HG03159 (cell line): ENCODE data around the gene NUMBL.

Source experiments
- ATAC-seq: cut with Tn5 transposase; IDR thresholded peaks from one replicate; pipeline ENCODE4 v1.9.1; 2021; ENCODE audit warnings: mild to moderate bottlenecking, moderate library complexity; ENCODE audit not compliant: unreplicated experiment

NUMBL gene

DNA sequence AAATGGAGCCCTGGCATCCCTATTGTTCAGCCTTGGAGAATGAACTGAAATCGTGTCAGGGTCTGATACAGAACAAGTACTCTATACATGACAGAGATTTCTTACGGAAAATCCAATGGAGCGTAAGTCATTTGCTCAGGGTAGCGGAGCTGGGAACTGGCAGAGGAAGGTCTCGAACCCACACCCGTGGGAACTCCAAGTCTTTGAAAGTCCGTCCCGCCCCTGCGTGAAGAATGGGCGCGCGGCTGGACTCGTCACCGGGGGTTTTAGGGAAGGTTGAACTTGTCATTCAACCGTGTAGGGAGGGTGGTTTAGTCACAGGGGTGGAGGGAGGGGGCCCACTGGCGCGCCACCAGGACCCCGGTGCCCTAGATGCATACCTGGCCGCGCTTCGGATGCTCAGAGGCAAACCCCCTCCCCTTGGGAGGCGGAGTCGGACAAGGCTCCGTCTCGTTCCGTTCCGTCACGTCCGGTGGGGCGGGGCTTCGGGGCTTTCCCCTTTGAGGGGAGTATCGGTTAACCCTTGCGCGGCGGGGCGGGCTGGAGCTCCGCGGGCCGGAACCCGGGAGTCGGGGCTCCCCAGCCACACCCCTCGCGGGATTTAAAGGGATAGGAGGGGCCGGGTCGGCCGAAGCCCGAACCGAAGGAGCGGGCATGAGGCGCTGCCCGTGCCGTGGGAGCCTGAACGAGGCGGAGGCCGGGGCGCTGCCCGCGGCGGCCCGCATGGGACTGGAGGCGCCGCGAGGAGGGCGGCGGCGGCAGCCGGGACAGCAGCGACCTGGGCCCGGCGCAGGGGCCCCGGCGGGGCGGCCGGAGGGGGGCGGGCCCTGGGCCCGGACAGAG is 26.3 kb upstream of the NUMBL start, which contains the start of the genes COQ8B and ITPKC:
Gene COQ8B, minus strand, starts transcription at position 405 of the 843 bp plus-strand sequence. CDS start 2,254 bp downstream, outside the sequence.
Gene ITPKC, plus strand, starts transcription at position 631 of the 843 bp plus-strand sequence. Its CDS starts 24 bp downstream, at position 655.
- peak; percentile 70 for ATAC-seq

DNA sequence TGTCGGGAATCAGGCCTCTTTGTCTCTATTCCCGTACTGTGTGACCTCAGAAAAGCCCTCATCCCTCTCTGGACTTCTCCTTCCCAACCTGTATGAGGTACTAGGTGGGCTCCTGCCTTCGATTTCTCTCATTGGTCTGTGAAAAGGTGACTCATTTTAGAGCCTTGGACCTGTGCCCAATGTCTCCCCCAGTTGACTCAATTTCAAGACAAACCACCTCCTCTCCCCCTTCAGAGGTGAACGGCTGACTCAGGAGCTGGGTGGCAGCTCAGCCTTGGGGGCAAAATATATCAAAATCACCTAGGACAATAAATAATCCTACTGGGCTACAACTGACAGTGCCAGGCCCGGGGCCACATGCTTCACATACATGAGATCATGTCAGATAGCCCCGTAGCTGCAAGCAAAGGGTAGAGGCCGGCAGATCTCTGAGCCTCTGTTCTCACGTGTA is 25.6 kb upstream of the NUMBL start:
- ATAC-seq, result no peak

DNA sequence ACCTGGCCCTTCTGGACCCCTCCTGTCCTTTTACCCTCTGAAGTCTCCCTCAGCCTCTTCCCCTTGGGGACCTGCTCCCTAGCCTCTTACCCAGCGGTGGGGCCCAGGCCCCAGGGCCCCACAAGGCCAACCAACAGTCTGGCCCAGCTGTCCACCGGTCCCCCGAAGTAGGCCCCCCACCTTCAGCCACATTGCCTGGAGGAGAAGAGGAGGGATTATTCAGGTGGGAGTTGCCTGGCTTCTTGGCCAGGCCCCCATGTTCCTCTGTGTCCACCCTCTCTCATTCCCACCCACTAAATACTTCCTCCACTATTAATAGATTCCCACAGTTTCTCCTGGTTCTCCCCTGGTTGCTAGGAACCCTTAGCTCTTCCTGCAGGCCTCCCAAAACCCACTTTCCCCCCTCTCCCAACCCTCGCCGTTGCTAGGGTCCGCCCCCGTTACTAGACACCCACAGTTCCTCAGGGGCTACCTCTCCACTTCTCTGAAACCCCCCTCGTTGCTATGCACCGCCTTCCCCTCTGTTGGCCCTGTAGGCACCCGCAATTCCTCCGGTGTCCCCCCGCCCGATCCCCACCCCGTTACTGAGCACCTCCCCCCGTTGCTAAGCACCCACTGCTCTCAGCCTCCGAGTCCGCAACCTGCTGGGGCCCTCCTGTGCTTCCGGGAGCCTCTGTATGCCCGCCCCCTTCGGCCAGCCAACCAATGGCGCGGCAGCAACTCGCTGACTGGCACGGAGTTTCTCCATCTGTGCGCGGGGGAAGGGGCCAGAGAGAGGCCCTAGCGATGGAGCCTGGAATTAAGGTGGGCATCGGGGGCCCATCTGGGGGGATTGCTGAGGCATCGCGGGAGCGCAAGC is 24.2 kb upstream of the NUMBL start:
- peak; percentile 60 for ATAC-seq

DNA sequence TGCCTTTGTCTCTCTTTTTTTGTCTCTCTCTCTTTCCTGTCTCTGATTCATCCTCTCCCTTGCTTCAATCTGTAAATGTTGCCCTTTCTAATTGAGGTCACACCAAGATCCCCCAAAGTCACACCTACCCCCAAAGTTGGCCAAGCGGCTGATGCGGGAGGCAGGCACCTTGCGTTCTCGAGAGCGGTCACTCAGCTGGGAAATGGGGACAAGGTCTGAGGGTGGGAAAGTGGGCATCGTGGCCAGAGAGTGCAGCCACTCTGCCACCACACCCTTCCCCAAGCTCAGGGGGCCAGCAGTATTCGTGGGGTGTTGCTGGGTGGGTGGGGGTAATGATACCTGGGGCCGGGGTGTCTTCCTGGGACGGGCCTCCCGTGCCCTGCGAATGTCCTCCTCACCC is 23.5 kb upstream of the NUMBL start:
- no peak for ATAC-seq

DNA sequence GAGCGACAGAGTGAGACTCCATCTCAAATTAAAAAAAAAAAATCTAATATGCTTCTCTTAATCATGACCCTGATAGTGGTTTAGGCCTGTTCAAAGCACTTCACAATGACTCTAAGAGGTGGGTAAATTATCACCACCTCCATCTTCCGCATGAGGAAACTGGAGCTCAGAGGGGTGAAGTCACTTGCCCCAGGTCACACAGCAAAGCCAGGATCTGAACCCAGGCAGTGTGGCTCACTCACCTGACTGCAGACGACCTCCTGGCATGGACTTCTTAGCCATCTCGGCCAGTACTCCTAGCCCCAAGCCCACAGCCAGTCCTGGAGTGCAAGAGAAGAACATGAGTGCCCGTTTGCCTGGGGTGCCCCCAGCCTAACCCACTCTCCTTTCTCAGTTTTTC is 19.4 kb upstream of the NUMBL start:
- ATAC-seq, result no peak

DNA sequence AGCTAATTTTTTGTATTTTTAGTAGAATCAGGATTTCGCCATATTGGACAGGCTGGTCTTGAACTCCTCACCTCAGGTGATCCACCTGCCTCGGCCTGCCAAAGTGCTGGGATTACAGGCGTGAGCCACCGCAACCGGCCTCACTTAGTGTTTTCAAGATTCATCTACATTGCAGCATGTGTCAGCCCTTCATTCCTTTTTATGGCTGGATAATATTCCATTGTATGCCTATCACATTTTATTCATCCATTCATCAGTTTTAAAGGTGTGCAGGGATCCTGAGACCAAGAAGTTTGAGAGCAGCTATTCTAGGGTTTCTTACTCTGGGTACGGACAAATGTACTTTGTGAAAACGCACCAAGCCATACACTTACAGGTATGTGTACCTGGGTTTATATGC is 17.2 kb upstream of the NUMBL start:
- no peak for ATAC-seq

DNA sequence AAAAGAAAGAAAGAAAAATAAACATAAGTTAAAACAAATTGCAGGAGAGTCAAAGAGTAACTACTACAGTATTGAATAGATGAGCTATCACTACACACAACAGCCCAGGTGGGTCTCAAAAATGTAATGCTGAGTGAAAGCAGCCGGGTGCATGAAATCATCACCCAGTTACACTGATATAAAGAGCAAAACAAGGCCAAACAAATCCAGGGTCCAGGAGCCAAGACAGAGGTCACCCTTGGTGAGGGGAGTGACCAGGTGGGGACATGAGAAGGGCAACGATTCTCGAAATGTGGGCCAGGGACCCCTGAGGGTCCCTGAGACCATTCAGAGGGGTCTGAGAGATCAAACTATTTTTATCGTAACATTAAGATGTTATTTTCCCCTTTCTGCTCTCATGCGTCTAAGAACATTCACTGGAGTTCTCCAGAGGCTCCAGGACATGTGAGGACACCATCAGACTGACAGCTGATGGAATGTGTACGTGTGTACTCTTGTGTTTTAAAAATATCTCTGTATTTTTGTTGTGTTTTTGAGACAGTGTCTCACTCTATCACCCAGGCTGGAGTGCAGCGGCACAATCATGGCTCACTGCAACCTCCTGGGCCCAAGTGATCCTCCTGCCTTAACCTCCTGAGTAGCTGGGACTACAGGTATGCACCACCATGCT is 15.6 kb upstream of the NUMBL start:
- no peak for ATAC-seq

DNA sequence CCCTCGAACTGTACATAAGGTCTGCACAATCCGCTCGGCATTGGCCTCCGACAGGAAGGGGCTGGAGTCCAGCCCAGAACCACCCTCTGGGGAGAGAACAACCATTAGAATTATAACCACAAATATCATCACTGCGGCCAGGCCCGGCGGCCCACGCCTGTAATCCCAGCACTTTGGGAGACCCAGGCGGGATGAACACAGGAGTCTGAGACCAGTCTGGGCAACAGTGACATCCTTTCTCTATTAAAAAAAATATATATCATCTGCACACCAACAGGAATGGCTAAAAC is 14.9 kb upstream of the NUMBL start:
- no peak for ATAC-seq

DNA sequence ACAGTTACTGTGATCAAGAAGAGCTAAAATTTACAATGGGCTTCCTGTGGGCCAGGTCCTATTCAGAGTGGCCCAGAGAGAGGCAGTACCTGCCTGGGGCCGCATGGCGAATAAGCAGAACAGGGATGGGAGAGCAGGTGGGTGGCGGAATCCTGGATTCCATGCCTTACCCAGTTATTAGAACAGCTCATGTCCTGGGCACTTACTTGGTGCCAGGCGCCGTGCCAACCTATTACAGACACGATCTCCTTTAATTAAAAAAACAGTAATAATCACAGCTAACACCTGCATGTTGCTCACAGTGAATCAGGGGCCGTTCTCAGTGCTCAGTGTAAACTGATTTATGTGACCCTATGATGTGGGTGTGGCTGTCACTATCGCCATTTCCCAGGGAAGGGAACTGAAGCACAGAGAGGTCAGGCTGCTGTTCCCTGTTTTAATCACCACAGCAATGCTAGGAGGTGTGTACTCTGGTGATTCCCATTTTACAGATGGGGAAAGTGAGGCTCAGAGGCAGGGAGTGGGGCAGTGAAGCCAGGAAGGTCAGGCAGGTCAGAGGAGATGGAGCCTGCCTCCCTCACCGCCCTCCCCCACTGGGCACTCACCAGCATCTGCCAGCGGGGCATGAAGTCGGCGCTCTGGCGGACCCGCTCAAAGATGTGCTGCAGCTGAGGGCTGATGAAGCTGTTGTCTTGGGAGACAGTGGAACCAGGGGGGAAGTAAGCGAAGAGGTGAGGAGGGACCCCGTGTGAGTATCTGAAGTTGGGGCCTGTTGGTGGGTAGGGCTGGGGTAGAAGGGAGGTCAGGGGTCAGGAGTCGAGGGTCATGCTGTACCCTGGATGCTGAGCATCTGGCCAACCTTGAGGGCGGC is 14.3 kb upstream of the NUMBL start:
- no peak for ATAC-seq

DNA sequence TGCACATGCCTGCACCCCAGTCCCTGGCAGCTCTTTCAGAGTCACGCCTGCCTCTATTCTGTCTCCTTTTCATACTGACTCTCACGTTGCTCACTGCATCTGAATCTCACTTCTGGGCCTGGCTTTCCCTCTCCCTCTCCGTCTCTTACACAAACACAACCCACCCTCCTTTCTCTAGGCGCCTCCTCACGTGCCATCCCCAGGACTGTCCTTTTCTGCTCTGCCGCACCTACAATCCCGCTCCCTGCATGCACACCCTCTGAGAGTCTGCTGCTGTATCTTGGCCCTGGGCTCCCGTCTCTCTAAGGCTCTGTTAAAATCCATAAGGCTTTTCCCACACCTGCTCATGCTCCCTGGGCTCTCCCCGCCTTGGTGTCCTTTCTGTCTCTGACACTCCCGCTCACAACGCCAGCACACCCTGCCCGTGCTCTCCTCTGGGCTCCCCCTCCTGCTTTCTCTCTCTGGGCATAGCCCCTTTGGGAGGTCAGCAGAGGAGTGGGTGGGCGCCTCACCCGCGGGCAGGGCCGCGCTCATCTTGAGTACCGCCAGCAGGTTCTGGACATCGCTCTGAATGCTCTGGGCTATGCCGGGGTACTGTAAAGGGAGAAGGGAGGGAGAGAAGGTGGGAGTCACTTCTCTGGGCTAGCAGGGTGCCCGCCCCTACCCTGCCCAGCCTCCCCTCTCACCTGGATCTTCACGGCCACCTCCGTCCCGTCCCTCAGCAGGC is 12.7 kb upstream of the NUMBL start:
- ATAC-seq, result no peak

DNA sequence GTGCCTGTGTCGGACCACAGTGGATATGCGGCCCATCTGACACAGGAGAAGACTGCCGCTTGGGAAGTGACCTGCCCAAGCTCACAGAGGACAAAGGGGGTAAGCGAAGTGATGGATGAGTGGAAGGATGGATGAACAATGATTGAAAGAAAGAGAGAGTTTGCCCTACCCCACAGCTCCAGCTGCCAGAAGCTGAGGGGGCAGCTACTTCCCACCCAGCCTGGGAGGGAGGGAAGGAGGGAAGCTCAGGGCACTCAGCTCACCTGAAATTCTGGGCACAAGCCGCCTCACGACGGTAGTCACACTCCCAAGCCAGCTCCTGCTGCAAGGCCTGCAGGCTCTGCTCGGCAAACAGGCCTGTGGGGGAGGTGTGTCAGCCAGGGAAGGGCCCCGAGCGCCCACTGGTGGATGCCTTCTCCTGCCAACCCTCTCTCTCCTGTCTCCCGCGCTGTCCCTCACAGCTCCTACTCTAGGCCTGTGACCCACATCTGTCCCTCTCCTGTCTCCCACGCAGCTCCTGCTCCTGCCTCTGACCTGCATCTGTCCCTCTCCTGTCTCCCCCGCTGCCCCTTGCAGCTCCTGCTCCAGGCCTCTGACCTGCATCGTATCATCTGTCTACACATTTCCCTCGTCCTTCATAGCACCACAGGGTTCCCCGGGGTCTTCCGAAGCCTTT is 12.0 kb upstream of the NUMBL start:
- no peak for ATAC-seq

DNA sequence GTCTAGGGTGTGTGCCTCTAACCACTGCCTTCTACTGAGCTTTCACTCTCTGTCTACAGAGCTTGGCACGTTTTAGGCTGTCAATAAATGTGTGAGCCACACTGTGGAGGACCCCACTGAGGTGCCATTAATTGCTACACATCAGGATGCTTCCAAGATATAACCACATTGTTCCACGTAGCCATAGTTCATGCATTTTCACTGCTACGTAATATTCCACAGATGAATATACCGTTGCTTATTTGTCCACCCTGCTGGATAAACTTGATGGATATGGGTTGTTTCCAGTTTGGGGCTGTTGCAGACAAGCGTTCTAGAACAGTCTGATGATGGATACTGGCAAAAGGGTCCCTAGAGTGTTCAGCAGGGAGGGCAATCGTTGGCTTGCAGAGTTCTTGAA is 11.3 kb upstream of the NUMBL start:
- ATAC-seq, result no peak

DNA sequence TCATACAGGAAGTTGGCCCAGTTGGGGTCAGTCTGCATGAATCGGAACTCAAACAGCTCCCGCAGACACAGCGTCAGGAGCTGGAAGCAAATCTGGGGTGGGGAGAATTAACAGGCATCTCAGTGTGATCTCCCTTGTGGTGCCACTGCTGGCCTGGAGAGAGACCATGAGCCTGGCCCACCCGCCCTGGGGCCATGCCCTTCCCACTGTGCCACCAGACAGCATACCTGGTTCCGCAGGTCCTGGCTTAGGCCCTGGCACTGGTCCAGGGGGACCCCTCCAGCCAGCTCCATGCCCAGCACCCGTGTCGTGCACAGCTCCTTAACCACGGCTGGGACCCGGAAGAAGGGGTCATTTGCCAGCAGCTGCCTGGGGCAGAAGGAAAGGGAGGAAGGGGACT is 9.6 kb upstream of the NUMBL start:
- no peak for ATAC-seq

DNA sequence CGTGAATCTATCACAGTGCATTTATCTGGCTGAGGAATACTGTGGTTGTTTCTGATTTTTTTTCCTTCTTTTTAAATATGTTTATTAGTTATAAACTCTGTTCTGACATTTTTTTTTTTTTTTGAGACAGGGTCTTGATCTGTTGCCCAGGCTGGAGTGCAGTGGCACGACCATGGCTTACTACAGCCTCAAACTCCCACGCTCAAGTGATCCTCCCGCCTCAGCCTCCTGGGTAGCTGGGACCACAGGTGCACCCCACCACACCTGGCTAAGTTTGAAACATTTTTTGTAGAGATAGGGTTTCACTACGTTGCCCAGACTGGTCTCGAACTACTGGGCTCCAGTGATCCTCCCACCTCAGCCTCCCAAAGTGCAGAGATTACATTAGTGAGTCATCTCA is 6.6 kb upstream of the NUMBL start:
- ATAC-seq, result no peak

DNA sequence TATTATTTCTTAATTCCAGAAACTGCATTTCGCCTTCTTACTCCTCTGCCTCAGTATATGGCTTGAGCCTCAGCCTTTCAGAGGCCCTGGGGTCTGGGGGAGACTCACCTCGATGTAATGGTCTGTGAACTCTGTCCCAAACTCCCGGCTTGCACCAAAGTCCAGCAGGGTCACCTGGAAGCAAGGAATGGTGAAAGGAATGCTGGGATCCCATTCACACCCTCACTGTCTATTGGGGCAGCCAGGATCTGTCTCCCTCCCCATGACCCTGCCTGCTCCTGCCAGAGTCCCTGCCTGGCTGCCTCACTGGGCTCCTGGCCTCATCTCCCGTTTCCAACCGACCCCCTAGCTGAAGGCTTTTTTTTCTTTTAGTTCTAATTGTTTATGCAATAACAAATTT is 5.4 kb upstream of the NUMBL start:
- no peak for ATAC-seq

DNA sequence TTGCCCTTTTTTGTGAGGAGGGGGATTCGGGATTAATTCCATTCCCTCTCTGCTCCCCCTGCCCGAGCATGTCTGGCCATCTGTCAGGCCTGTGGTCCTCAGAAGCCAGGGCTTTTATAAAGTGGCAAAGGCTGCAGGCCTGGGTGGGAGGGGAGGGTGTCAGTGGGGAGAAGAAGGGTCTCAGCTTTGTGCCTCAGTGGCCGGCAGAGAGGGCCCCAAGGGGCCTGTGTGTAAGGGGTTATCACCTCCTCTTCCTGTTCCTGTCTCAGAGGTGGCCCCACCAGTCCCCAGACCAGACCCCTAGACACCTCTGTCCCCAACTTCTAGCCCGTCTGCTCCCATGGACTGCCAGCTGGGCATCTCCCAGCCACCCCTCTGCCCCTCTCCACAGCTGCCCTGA is 3.4 kb upstream of the NUMBL start:
- no peak for ATAC-seq

DNA sequence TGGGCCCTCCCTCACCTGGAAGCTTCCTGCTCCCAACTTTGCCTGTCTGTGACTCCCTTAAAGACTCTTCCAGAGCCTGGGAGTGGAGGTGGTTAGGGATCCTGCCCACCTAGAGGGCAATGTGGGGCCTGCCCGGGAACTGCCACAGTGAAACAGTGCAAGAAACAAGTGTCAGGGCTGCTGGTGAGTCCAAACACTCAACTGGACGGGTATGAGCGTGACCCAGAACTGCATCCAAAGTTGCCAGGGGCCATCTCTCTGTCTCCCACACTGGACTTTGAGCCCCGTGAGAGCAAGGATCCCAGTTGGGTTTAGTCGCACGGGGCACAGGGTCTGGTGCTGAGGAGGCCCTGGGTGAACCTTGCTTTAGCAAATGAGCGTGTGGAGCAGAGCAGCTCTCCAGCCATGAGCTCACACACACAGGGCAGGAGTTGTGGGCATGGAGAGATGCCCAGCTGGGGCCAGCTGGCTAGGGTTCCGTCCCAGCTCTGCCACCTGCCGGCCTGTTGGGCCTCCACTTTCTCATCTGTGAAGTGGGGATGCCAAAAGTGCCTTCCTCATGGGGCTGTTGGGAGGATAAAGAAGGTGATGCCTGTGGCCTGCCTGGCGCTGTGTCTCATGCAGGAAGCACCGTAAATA is 2.8 kb upstream of the NUMBL start:
- ATAC-seq, result no peak

DNA sequence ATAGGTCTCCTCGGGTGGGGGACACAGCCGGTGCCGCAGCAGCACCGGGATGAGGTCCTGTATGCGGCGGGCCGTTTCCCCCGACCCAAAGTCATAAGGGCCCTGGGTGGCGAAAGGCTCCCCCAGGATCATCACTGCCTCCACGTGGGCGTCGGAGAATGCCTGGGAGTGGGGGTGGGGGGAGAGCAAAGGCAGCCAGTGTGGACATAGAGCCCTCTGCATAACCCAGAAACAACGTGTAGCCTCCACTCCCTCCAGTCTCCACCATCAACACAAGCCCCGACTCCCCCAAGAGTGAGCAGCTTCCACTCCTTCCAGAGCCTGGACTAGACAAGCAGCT is 1.7 kb upstream of the NUMBL start:
- ATAC-seq, result no peak
